H9 (cell line): ENCODE data around the gene TM6SF1. TPM values are rescaled to one million over a fixed set of nuclear protein-coding genes. Genes with fewer than 3 reads are reported as not detected.

Experiments
- DNase-seq: peaks from one replicate; pipeline ENCODE4 v3.0.0-alpha.2; 2017
- H2AFZ ChIP-seq: one replicate; pipeline ENCODE4 v1.6.1; 2013; ENCODE audit warnings: mild to moderate bottlenecking, low read length, control low read depth, moderate library complexity
- H2AK5ac ChIP-seq: 2 replicates; pipeline ENCODE4 v1.6.1; 2013; ENCODE audit warnings: low read length, control low read depth, mixed read lengths; ENCODE audit not compliant: insufficient read length
- H2BK120ac ChIP-seq: one replicate; pipeline ENCODE4 v1.6.1; 2013; ENCODE audit warnings: low read depth, mild to moderate bottlenecking, low read length, control low read depth, inconsistent platforms; ENCODE audit not compliant: poor library complexity, severe bottlenecking
- H2BK12ac ChIP-seq: 2 replicates; pipeline ENCODE4 v1.6.1; 2013; ENCODE audit warnings: low read length, control low read depth, mixed read lengths, low read depth; ENCODE audit not compliant: insufficient read length
- H2BK15ac ChIP-seq: 2 replicates; pipeline ENCODE4 v1.6.1; 2013; ENCODE audit warnings: low read depth, low read length, control low read depth
- H2BK20ac ChIP-seq: one replicate; pipeline ENCODE4 v1.6.1; 2013; ENCODE audit warnings: low read depth, mild to moderate bottlenecking, low read length, control low read depth, inconsistent platforms; ENCODE audit not compliant: poor library complexity, severe bottlenecking
- H2BK5ac ChIP-seq: 2 replicates; pipeline ENCODE4 v1.6.1; 2013; ENCODE audit warnings: low read length, control low read depth, mixed read lengths; ENCODE audit not compliant: insufficient read length
- H3K14ac ChIP-seq: 2 replicates; pipeline ENCODE4 v1.6.1; 2013; ENCODE audit warnings: low read length, control low read depth; ENCODE audit not compliant: insufficient read depth
- H3K18ac ChIP-seq: 2 replicates; pipeline ENCODE4 v1.6.1; 2013; ENCODE audit warnings: low read depth, mild to moderate bottlenecking, mixed read lengths, low read length, control low read depth; ENCODE audit not compliant: insufficient read length
- H3K23ac ChIP-seq: 2 replicates; pipeline ENCODE4 v1.6.1; 2013; ENCODE audit warnings: low read length, control low read depth, mixed read lengths, low read depth; ENCODE audit not compliant: insufficient read length
- H3K23me2 ChIP-seq: 2 replicates; pipeline ENCODE4 v1.6.1; 2013; ENCODE audit warnings: low read depth, mild to moderate bottlenecking, mixed read lengths, low read length, control low read depth; ENCODE audit not compliant: insufficient read length, poor library complexity, severe bottlenecking
- H3K27ac ChIP-seq: 2 replicates; pipeline ENCODE4 v1.5.1; 2013; ENCODE audit warnings: low read length, control low read depth, mixed read lengths, low read depth; ENCODE audit not compliant: insufficient read length
- H3K27me3 ChIP-seq: 2 replicates; pipeline ENCODE4 v1.6.1; 2013; ENCODE audit warnings: low read length, control low read depth, inconsistent platforms; ENCODE audit not compliant: insufficient read depth
- H3K4ac ChIP-seq: 2 replicates; pipeline ENCODE4 v1.6.1; 2013; ENCODE audit warnings: low read depth, mild to moderate bottlenecking, control low read depth, inconsistent platforms, low read length, moderate library complexity
- H3K4me1 ChIP-seq: 2 replicates; pipeline ENCODE4 v1.6.1; 2013; ENCODE audit warnings: low read length, control low read depth, inconsistent platforms; ENCODE audit not compliant: insufficient read depth
- H3K4me2 ChIP-seq: 2 replicates; pipeline ENCODE4 v1.6.1; 2013; ENCODE audit warnings: low read length, control low read depth, mixed read lengths; ENCODE audit not compliant: insufficient read length, insufficient read depth
- H3K56ac ChIP-seq: 2 replicates; pipeline ENCODE4 v1.6.1; 2013; ENCODE audit warnings: low read depth, mild to moderate bottlenecking, mixed read lengths, low read length, control low read depth; ENCODE audit not compliant: insufficient read length
- H3K79me1 ChIP-seq: 2 replicates; pipeline ENCODE4 v1.6.1; 2013; ENCODE audit warnings: low read depth, mild to moderate bottlenecking, moderate library complexity, low read length, control low read depth, inconsistent platforms; ENCODE audit not compliant: insufficient read depth, poor library complexity, severe bottlenecking
- H3K79me2 ChIP-seq: 2 replicates; pipeline ENCODE4 v1.6.1; 2013; ENCODE audit warnings: low read length, control low read depth, inconsistent platforms; ENCODE audit not compliant: insufficient read depth
- H3K9ac ChIP-seq: 2 replicates; pipeline ENCODE4 v1.6.1; 2013; ENCODE audit warnings: low read length, control low read depth, mixed read lengths; ENCODE audit not compliant: insufficient read length; ENCODE audit errors: extremely low read depth
- H3K9me3 ChIP-seq: one replicate; pipeline ENCODE4 v1.6.1; 2013; ENCODE audit warnings: low read depth, low read length, inconsistent platforms; ENCODE audit not compliant: control insufficient read depth
- H3T11ph ChIP-seq: one replicate; pipeline ENCODE4 v1.6.1; 2013; ENCODE audit warnings: mild to moderate bottlenecking, low read length, control low read depth, inconsistent platforms
- H4K20me1 ChIP-seq: one replicate; pipeline ENCODE4 v1.6.1; 2013; ENCODE audit not compliant: control insufficient read depth, insufficient read length, insufficient read depth
- H4K5ac ChIP-seq: 2 replicates; pipeline ENCODE4 v1.6.1; 2013; ENCODE audit warnings: low read depth, mild to moderate bottlenecking, mixed read lengths, low read length, control low read depth; ENCODE audit not compliant: insufficient read length
- H4K8ac ChIP-seq: replicated peaks from 2 replicates; pipeline ENCODE4 v1.6.1; 2013; ENCODE audit warnings: low read length, control low read depth, mixed read lengths, low read depth; ENCODE audit not compliant: insufficient read length
- H4K91ac ChIP-seq: 2 replicates; pipeline ENCODE4 v1.6.1; 2013; ENCODE audit warnings: low read depth, mild to moderate bottlenecking, moderate library complexity, mixed read lengths, low read length, control low read depth; ENCODE audit not compliant: insufficient read length
- H3K27ac Mint-ChIP-seq, 3 experiments: 2 replicates in 2 of 3; 3 replicates in 1 of 3; pipeline ENCODE4 v1.8.0; 2020 to 2021; ENCODE audit warnings: mixed read lengths in 3 of 3, mild to moderate bottlenecking in 1 of 3, moderate library complexity in 1 of 3
- H3K27me3 Mint-ChIP-seq: 2 replicates; pipeline ENCODE4 v1.8.0; 2021; ENCODE audit warnings: low read depth, mild to moderate bottlenecking, moderate library complexity, mixed read lengths
- H3K36me3 Mint-ChIP-seq, 3 experiments: 2 replicates in 2 of 3; 3 replicates in 1 of 3; pipeline ENCODE4 v1.8.0; 2020 to 2021; ENCODE audit warnings: low read depth in 3 of 3, mixed read lengths in 3 of 3; ENCODE audit not compliant: insufficient read depth in 1 of 3
- H3K4me1 Mint-ChIP-seq, 2 experiments: 2 replicates each; pipeline ENCODE4 v1.8.0; 2020; ENCODE audit warnings: mixed read lengths in 2 of 2
- H3K4me3 Mint-ChIP-seq, 2 experiments: 2 replicates in 1 of 2; 3 replicates in 1 of 2; pipeline ENCODE4 v1.8.0; 2020 to 2021; ENCODE audit warnings: mild to moderate bottlenecking in 2 of 2, mixed read lengths in 2 of 2, moderate library complexity in 1 of 2
- H3K9me3 Mint-ChIP-seq, 2 experiments: 2 replicates in 1 of 2; 3 replicates in 1 of 2; pipeline ENCODE4 v1.8.0; 2020; ENCODE audit warnings: mild to moderate bottlenecking in 2 of 2, mixed read lengths in 2 of 2, moderate library complexity in 1 of 2
- CTCF ChIP-seq: fragments of 200-600 bp; sonication (generic); conservative IDR thresholded peaks from 3 replicates; pipeline ENCODE4 v1.8.0; 2021; ENCODE audit warnings: antibody characterized with exemption, mild to moderate bottlenecking
- WGBS: extraction: QIAGEN DNeasy Blood & Tissue Kit; methylation state at CpG from one replicate; pipeline ENCODE4 v1.1.7; 2013; ENCODE audit warnings: missing lambda C conversion rate, low lambda C conversion rate, mixed read lengths; ENCODE audit not compliant: insufficient read length; ENCODE audit errors: extremely low coverage; 5-methylcytosine and 5-hydroxymethylcytosine counted together
- total RNA-seq: library from RNA; stranded (reverse); gene quantifications from 2 replicates; pipeline ENCODE4 v1.2.1, GENCODE V29; 2021

Gene TM6SF1
- total RNA-seq, 1 experiment from 2014 or later = 0.96 TPM

DNA sequence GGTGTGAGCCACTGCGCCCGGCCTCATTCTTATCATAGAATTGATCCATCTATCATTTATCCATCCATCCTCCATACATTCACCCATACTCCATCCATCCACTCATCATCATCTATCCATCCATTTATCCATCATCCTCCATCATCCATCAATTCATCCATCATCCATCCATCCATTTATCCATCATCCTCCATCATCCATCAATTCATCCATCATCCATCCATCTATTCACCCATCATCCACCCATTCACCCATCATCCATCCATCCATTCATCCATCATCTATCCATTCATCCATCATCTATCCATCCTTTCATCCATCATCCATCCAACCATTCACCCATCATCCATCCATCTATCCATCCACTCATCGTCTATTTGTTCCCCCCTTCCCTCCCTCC, 3.7 kb downstream of the TM6SF1 start:
- Mint-ChIP-seq H3K27ac (no peak overlapping the region), H3K4me3 (0 out of 5 replicates have a peak overlapping the region, but pooled peaks of 1 of the 2 experiments have one; percentile 1), H3K36me3 (peaks cover 0 to 4% (median 0%) of the 10 kb centered on the region in 3 experiments; a peak in 3 of 7 replicates), H3K27me3 (peaks cover 36% of the 10 kb centered on the region), H3K9me3 (peaks cover 0 to 6% of the 10 kb centered on the region in 2 experiments; a peak in 2 of 5 replicates), H3K4me1 (peaks cover 5 to 18% of the 10 kb centered on the region in 2 experiments; a peak in 3 of 4 replicates)
- no peak overlapping the region for H4K5ac ChIP-seq
- DNase-seq = no peak
- no peak for TF ChIP-seq CTCF
- H3K4ac ChIP-seq = no peak overlapping the region
- H4K91ac ChIP-seq = no peak overlapping the region
- H4K8ac ChIP-seq = no peak overlapping the region
- no peak overlapping the region for H3K56ac ChIP-seq
- WGBS = 100% methylated on average over 1 of the region's 3 CpGs
- H3K18ac ChIP-seq = no peak overlapping the region
- H2BK120ac ChIP-seq = no peak overlapping the region
- no peaks in the 10 kb centered on the region; the same call in 1 of the 2 replicates for H3K4me1 ChIP-seq
- peaks cover 6% of the 10 kb centered on the region; the same call in 1 of the 2 replicates for H3K27me3 ChIP-seq
- H3K9me3 ChIP-seq = no peaks in the 10 kb centered on the region
- H3K9ac ChIP-seq = no peak overlapping the region
- peaks cover 2% of the 10 kb centered on the region for H3K23me2 ChIP-seq
- no peak overlapping the region for H2AFZ ChIP-seq
- no peak overlapping the region for H2BK5ac ChIP-seq
- H2BK12ac ChIP-seq = no peak overlapping the region
- H2AK5ac ChIP-seq = no peak overlapping the region
- H3K79me1 ChIP-seq = no peaks in the 10 kb centered on the region
- no peak overlapping the region for H3K23ac ChIP-seq
- no peak overlapping the region for H3K4me2 ChIP-seq
- H3T11ph ChIP-seq = no peak overlapping the region
- H3K14ac ChIP-seq = no peak overlapping the region
- H3K27ac ChIP-seq = no peak overlapping the region
- H2BK20ac ChIP-seq = no peak overlapping the region
- no peaks in the 10 kb centered on the region for H4K20me1 ChIP-seq
- H3K79me2 ChIP-seq = no peaks in the 10 kb centered on the region
- H2BK15ac ChIP-seq = no peak overlapping the region
